HG03460 (cell line): Measurements from ENCODE around the gene ACTR2.
"Not testable (repeated sequence)": the region's sequence is repeated elsewhere in the genome, so short reads cannot be mapped to it uniquely, and the experiment has no call there.

Source experiments
- ATAC-seq: cut with Tn5 transposase; IDR thresholded peaks from one replicate; pipeline ENCODE4 v1.9.1; 2021; ENCODE audit not compliant: unreplicated experiment

Gene ACTR2

DNA sequence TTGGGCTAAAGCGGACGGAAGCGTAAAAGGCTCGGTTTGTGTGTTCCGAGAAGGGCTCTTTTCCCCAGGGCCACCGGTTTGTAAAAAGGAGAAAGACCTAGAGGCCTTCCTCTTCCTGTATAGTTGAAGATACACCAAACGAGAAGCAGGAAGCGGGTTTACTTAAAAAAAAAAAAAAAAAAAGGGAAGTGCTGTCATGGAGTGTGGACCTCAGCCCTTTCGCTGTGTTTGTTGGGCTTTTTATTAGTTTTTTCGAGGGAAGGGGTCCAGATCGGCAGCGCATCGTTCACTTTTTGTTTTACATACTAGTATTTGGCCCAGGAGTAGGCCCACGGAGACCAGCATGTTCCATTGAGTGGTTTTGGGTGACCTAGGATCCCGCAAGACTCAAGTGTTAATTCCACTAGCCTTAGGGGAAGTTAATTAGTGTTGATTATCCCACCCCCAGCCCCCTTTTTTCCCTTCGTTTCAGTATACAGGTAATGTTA lies 676 bp downstream of the ACTR2 start:
- peak; percentile 37 for ATAC-seq

DNA sequence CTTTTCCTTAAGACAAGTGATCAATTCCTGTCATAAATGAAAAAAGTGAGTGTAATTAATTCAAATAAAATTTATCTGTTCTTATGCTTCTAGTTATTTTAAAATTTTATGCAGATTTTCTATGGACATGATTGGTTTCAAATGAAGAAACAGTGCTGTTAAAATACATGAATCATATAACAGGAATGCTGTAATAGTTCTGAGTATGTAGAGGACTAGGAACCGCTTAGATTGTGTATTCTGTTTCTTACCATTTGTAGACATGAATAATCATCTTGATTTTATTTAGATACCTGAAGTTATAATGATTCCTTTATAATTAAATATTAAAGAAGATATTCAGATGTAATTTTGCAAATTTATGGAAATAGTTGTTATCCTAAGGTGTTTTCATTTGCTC lies 3.5 kb downstream of the ACTR2 start:
- no peak for ATAC-seq

DNA sequence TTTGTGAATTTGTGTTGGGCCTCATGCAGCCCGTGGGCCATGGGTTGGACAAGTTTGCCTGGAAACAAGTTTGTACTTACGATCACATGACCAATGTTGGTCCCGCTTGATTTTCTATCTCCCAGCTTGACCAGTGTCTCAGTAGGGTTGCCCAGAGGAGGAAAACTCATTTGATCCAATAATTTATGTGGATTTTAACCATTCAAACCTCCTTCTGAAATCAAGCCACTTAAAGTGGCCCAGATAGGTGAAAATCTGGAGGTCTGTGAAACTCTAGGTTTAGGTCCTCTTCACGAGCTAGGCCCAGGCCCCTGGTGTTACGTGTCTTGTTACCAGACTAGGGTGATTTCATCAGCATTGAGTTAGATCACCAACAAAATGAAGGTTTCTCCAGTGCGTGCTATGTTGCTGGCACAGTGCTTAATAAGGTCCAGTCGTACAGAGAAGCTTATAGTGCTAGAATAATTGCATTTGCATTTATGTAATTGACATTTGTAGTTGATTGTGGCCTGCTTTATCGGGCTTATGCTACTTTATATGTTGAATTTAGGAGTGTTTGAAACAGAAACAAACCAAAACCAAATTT lies 4.4 kb downstream of the ACTR2 start:
- no peak for ATAC-seq

DNA sequence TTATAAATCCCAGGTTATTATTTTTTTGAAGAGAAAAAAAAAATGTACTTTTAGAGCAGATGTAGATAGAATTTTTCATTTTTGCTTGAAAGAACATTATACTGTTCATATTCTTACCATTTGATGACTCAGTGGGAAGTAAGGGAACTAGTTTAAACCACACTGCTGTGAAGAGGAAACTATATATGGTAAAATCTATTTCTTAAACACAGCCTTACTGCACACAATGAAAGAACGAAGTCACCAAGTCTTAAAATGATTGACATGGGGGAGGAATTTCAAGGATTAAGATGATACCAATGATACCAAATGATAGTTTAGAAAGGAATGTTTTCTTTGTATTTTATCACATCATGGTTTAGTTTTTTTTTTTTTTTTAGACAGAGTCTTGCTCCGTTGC lies 5.0 kb downstream of the ACTR2 start:
- no peak for ATAC-seq

DNA sequence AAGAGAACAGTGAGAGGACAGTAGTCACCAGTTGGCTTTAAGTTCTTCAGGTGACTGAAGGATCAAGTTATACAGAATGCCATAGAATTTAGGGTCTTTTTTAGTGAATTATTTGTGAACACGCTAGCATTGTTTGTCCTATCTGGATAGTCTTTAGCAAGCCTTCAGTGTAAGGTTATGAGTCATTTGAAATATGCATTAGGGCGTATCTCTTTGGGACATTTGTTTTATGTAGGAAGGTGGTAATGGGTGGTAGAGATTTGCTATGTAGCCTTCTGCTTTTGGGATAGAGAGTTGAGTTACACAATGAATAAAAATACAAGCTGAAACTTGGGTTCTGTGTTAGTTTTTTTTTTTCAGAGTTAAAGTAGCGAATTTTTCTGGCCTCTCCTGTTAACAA lies 13.0 kb downstream of the ACTR2 start:
- ATAC-seq: no peak

DNA sequence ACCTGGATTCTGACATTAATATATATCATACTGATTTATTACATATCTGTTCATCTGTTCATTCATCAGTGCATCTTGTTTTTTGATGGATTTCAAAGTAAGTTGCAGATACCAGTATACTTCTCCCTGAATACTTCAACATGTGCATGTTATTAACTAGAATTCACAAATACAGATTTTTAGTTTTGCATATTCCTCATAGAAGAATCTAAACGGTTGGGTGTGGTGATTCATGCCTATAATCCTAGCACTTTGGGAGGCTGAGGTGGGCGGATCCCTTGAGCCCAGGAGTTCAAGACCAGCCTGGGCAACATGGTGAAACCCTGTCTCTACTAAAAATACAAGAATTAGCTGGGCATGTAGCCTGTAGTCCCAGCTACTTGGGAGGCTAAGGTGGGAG lies 16.8 kb downstream of the ACTR2 start:
- not testable (repeated sequence) for ATAC-seq

DNA sequence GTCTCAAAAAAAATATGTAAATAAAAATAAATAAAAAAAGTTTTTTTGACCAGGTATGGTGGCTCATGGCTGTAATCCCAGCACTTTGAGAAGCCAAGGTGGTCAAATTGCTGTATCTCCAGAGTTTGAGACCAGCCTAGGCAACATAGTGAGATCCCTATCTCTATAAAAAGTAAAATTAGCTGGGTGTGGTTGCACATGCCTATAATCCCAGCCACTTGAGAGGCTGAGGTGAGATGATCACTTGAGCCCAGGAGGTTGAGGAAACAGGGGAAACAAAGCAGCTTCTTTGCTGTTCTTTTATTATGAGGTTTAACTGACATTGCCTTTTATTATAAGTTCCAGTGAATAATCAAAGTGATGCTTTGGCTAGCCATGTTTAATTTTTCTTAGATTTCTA lies 25.0 kb downstream of the ACTR2 start:
- ATAC-seq: no peak

DNA sequence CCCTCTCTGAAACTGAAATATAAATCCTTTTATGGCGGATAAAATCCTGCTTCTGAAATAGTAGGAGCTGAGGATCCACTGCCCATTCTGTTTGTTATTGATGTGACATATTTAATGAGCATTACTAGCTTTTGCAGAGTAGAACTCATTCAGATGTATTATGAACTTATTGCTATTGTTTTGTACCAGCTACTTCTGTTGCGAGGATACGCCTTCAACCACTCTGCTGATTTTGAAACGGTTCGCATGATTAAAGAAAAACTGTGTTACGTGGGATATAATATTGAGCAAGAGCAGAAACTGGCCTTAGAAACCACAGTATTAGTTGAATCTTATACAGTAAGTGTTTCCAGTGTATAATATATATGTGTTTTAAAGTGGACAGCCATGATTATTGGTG lies 27.7 kb downstream of the ACTR2 start:
- ATAC-seq: no peak

DNA sequence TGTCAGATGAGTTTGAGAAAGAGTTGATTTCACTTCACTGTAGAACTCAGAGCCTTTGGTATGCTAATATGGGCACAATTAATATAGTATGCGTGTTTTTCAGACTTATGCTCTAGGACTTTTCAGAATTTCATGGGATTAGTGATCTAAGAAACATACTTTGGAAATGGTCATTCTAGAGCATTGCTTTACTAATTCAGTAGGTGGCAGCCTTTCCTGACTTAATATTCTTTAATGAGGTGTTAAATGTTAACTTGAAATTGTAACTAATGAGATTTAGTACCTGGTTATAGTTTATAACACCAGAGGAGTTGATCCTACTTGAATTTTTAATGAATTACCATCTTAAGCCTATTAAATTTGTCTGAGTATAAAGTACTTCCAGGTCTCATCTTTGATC lies 28.4 kb downstream of the ACTR2 start:
- ATAC-seq: no peak

DNA sequence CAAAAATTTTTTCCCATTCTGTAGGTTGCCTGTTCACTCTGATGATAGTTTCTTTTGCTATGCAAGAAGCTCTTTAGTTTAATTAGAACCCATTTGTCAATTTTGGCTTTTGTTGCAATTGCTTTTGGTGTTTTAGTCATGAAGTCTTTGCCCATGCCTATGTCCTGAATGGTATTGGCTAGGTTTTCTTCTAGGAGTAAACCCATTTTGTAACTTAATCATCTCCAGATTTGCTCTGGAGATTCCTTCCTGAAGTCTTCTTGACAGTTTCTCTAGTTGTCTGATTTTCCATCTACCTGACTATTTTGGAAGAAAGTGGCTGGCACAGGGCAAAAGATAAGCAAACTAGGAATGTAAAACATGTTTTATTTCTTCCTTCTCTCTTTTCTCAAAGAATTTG lies 30.2 kb downstream of the ACTR2 start:
- not testable (repeated sequence) for ATAC-seq

DNA sequence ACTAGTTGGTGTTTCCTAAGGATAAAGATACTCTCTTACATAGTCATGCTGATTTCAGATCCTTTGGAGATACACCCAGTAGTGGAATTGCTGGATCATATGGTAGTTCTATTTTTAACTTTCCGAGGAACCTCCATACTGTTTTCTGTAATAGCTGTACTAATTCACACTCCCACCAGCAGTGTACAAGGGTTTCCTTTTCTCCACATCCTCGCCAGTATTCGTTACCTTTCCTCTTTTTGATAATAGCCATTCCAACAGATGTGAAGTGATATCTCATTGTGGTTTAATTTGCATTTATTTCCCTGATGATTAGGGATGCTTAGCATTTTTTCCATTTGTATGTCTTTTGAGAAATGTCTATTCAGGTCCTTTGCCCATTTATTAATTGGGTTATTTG lies 34.0 kb downstream of the ACTR2 start:
- ATAC-seq: no peak

DNA sequence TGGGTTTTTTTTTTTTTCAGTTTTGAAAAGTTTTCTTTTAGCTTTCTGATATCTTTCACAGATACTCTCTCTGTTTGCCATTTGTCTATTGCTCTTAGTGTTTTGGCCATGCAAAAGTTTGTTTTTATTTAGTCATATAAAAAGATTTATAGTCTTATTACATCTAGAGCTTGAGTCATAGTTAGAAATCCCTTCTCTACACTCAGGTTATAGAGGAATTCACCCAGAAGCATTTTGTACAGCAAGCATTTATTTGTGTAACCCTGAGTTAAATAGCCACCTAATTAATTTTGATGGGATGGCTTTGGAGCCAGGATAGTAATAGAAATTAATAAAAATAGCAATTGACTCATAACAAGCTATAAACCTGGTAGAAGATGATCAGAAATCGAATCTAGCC lies 35.6 kb downstream of the ACTR2 start:
- ATAC-seq: no peak

DNA sequence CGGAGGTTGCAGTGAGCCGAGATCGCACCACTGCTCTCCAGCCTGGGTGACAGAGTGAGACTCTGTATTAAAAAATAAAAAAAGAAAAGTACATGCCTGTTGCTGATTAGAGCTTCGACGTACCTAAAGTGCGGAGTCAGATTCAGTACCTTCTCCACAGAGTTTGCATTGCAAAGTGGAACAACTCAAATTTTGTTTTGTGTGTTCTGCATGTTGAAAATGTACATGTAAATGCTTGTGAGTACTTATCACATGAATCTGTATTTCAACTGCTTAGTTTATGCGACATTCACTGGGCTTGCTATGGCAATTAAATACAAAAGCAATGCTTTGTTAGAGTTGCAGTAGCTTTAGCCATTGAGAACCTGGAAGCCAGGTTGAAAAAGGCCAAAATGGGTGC lies 36.4 kb downstream of the ACTR2 start:
- no peak for ATAC-seq

DNA sequence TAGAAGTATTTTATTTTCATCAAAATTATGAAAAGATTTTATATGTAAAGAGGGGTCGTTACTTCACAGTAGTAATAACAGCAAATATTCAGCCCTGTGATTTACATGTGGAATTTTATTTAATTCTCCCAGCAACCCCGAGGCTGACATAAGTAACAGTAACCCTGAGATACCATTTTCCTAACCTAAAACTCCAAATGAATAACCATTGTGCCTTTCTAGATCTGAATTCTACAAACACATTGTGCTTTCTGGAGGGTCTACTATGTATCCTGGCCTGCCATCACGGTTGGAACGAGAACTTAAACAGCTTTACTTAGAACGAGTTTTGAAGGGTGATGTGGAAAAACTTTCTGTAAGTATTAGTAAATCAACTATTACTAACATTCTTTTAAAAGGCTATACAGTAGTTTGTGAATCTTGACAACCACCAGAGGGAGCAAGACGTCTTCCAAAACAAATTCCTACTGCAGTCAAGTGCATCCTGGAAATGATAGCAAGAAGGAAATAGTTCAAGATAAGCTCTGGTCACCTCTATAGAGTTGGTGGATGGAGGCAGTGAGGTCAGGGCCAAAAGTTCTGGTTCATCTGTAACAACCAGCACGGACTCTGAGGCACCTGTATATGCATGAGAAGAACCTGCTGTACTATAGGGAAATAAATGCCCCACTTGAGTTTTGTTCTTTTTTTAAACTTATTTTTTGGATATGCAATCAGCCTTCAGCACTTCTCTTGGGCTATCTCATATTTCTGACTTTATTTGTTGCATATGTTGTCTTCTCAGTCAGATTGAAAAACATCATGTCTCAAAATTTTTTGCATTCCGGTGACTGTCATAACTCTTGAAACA lies 37.4 kb downstream of the ACTR2 start:
- ATAC-seq: no peak

DNA sequence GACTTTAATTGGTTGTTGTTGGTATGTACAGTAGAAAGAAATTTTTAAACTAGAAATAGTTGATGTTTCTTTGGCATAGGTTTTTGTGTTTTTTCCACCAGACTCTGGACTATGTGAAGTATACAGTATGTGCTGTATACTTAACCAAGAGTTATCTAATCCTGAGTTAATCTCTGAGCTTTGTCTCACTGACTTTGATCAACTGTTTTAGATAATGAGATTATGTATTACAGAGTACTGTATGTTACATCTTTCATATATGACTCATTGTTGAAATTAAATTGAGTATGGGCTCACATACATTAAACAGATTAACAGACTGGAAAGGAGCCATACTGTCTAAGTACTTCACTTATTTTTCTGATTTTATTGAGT lies 38.0 kb downstream of the ACTR2 start:
- ATAC-seq: no peak

DNA sequence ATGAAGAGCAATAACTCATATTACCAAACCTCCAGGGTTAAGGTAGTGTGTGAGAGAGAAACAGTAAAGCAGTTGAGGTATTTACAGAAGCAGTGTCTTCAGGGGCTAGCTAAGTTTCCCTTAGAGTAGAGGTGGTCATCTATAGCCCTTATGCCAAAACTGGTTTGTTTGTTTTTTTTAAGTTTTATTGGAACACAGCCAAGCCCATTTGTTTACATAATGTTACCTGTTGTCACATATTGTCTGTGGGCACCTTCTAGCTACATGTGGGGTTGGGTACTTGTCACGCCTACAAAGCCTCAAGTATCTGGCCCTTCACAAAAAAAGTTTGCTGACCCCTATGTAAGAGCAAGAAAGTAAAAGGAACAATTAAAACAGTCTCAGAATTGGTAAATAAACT lies 39.4 kb downstream of the ACTR2 start:
- ATAC-seq: no peak

DNA sequence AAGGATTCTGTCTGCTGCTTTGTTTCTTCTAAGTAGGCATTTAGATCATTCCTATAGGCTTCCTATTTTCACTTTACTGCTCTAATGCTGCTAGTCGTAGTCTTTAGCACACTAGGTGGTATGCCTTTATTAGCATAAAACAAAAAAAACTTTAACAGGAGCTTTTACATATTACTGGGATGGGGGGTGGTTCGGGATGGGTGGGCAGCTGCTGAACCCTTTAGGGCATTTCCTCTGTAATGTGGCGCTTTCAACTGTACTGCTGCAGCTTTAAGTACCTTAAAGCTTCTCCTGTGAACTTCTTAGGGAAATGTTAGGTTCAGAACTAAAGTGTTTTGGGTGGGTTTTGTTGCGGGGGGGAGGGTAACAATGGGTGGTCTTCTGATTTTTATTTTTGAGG lies 41.3 kb downstream of the ACTR2 start:
- ATAC-seq: no peak

DNA sequence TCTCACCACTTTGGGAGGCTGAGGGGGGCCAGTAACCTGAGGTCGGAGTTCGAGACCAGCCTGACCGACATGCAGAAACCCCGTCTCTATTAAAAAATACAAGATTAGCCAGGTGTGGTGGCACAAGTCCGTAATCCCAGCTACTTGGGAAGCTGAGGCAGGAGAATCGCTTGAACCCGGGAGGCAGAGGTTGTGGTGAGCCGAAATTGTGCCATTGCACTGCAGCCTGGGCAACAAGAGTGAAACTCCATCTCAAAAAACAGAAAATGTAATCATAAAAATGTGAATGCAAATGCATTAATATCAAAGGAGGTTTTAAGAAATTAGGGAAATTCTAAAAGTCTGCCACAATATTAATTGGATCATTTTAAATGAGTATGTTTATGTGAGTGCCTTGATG lies 45.7 kb downstream of the ACTR2 start:
- ATAC-seq: no peak

DNA sequence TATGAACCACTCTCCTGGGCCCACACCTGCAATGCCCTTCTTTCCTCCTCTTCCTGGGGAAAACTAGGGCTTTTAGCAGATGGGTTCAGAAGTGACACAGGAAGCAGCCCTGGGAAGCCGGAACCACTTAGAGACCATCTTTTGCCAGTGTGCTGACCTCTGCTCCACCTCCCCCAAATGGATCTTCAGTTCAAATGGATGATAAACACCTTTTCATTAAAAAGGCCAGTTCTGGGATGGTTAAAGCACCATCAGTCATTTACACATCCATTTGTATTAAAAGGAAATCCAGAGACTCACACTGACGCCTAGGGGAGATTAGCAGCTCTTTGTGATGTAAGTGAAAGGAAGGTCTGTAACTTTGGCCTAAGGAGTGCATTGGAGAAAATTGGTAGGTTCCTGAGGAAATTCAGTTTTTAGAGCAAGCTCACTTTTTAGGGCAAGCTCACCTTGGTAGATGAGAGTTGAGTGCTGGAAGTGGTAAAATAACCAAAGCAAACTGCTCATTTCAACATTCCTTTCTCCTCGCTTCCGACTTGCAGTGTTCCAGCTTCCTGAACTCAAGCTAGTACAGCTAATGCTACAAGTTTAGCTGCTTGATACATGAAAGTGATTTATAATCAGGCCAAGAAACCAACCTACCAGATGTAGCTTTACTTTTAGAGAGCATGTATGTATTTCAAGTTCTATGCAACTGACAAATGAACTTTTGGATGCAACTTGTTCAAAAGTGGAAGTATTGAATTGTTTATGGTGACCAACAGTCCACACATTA lies 47.7 kb downstream of the ACTR2 start:
- ATAC-seq: no peak

DNA sequence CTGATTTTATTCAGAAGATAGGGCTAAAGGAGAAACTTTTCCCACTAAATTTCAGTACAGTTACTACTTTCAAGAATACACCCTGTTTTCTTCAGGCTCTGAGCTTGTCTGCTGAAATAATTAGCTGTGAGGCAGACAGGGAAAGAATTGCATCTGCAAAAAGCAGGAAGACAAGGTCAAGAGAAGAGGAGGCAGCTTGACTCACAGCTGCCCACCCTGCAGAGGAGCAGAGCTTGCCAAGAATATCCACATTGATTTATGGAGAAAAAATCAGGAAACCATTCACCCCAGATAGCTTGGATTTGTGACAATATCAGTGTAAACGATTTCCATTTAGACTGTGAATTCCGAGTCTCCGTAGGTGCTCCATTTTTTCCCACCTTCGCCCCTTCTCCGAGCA lies 49.0 kb downstream of the ACTR2 start:
- ATAC-seq: no peak

DNA sequence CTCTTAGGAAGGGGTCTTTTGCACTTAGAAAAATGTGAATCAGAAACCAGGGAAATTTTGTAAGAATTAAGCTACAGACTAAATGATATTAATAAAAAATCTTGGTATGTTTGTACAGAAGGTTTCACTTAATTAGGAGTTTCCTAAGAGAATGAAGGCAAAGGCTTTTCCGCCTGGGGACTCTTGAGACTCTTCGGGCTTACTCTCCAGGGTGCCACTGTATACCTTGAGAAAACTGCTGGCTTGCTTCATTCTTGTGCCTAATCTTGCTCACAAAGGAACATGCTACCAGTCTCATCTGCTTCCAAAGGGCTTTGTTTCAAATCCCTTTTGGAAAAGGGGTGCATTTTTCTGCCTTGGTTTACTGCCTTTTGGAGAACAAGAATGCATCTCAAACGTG lies 49.5 kb downstream of the ACTR2 start:
- ATAC-seq: no peak
